Prostate gland (tissue), 2 donors: ENCODE data around the gene MECR. TPM values are rescaled to one million over a fixed set of nuclear protein-coding genes. Genes with fewer than 3 reads are reported as not detected.

ENCODE experiments used
- DNase-seq: peaks from one replicate; pipeline ENCODE4 v3.0.0-alpha.2; 2019; ENCODE audit warnings: low spot score
- H3K27ac ChIP-seq, 2 donors: fragments of 200-600 bp; sonication (generic); 2 replicates each; pipeline ENCODE4 v1.5.1; 2017 to 2019
- H3K27me3 ChIP-seq: fragments of 200-600 bp; sonication (generic); replicated peaks from 2 replicates; pipeline ENCODE4 v1.5.1; 2019; ENCODE audit not compliant: insufficient read depth
- H3K36me3 ChIP-seq, 2 donors: fragments of 200-600 bp; sonication (generic); 1 replicate in 1 of 2; 2 replicates in 1 of 2; pipeline versions ENCODE4 v1.5.1 to v1.8.1; 2017 to 2019
- H3K4me1 ChIP-seq: fragments of 200-600 bp; sonication (generic); replicated peaks from 2 replicates; pipeline ENCODE4 v1.5.1; 2019
- H3K4me3 ChIP-seq, 2 donors: fragments of 200-600 bp; sonication (generic); 2 replicates each; pipeline ENCODE4 v1.5.1; 2017 to 2019
- H3K9me3 ChIP-seq: fragments of 200-600 bp; sonication (generic); 2 replicates; pipeline ENCODE4 v1.5.1; 2017
- POLR2A ChIP-seq: fragments of 450-650 bp; IDR thresholded peaks from one replicate; pipeline ENCODE4 v1.6.1; 2016; ENCODE audit warnings: antibody characterized with exemption, mild to moderate bottlenecking
- POLR2AphosphoS5 ChIP-seq: sonication (generic); formaldehyde crosslinking; IDR thresholded peaks from one replicate; pipeline ENCODE4 v1.6.1; 2017; ENCODE audit warnings: antibody characterized with exemption
- WGBS: methylation state at CpG from one replicate; pipeline ENCODE4 v1.1.5; 2018; 5-methylcytosine and 5-hydroxymethylcytosine counted together
- intact Hi-C: fragments of 100-400 bp; cut with DNase I; formaldehyde crosslinking; loops from one replicate; pipeline ENCODE4 v1.14.2; 2022
- total RNA-seq, 2 donors: library from RNA; depleted of rRNA; stranded (reverse); fragments of >200 nt; gene quantifications; one replicate each; pipeline ENCODE4 v1.1.0, GENCODE V29; 2016
- TF ChIP-seq, protein P1 (sequence below), 4 experiments: fragments of 200-600 bp in 2 of 4; fragments of 450-650 bp in 2 of 4; sonication (generic) in 2 of 4; IDR thresholded peaks; 1 replicate in 3 of 4; 2 replicates in 1 of 4; pipeline ENCODE4 v1.5.1; 2016 to 2019; ENCODE audit warnings: antibody characterized with exemption in 4 of 4, mild to moderate bottlenecking in 2 of 4, moderate library complexity in 2 of 4

Gene MECR
- total RNA-seq, 2 donors from 2014 or later = 17.7 to 49.3 TPM

DNA sequence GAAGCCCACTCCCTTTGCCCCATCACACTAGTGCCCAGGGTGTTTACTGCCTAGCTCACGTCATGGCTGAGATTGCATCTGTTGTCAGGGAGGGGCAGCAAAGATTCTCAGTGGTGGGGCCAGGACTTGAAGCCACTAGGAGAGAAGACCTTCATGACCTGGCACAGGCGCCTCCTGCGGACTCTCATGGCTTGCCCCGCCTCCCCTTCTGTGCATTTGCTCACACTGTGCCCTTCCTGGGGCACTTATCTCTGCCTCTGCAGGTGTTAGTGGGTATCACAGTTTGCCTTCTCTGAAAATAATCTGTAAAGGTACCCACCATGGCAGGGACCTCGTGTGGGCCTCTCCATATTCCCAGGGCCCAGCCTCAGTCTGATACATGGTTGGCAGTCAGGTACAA is 25.7 kb upstream of the MECR start:
- no peak for DNase-seq
- Histone ChIP-seq H3K4me1 (no peaks in the 10 kb centered on the region), H3K4me3 (no peak overlapping the region), H3K36me3 (no peaks in the 10 kb centered on the region), H3K9me3 (no peaks in the 10 kb centered on the region), H3K27ac (no peak overlapping the region), H3K27me3 (no peaks in the 10 kb centered on the region)
- WGBS = 81% methylated on average over 5 of the region's 5 CpGs
- intact Hi-C loops = no loop called here
- TF ChIP-seq POLR2AphosphoS5 (no peak), POLR2A (no peak)
- TF ChIP-seq, protein P1, sequence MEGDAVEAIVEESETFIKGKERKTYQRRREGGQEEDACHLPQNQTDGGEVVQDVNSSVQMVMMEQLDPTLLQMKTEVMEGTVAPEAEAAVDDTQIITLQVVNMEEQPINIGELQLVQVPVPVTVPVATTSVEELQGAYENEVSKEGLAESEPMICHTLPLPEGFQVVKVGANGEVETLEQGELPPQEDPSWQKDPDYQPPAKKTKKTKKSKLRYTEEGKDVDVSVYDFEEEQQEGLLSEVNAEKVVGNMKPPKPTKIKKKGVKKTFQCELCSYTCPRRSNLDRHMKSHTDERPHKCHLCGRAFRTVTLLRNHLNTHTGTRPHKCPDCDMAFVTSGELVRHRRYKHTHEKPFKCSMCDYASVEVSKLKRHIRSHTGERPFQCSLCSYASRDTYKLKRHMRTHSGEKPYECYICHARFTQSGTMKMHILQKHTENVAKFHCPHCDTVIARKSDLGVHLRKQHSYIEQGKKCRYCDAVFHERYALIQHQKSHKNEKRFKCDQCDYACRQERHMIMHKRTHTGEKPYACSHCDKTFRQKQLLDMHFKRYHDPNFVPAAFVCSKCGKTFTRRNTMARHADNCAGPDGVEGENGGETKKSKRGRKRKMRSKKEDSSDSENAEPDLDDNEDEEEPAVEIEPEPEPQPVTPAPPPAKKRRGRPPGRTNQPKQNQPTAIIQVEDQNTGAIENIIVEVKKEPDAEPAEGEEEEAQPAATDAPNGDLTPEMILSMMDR (IDR thresholded peaks at IDR 0.05) = no peak

DNA sequence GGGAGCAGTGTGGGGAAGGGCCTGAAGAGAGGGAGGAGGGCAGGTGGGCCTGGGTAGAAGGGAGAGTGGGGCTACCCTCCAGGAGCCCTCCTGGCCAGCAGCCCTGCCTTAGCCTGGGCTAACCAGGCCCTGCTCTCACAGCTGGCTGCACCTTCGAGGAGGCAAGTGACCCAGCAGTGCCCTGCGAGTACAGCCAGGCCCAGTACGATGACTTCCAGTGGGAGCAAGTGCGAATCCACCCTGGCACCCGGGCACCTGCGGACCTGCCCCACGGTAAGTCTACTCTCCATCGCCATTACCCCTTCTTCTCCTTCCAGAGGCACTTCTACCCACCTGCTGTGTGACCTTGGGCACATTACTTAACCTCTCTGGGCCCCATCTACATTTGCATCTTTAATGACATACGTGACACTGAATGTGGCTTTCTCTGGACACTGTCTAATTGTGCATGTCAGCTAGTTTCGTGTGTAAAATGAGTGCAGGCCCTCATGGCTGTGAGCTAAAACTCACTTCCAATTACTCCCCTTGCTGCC is 24.5 kb upstream of the MECR start:
- H3K36me3 ChIP-seq = no peaks in the 10 kb centered on the region
- WGBS = 93% methylated on average over 10 of the region's 10 CpGs
- H3K9me3 ChIP-seq = no peaks in the 10 kb centered on the region
- no peak for DNase-seq
- H3K27me3 ChIP-seq = no peaks in the 10 kb centered on the region
- intact Hi-C loops = no loop called here
- no peaks in the 10 kb centered on the region for H3K4me1 ChIP-seq
- no peak overlapping the region for H3K4me3 ChIP-seq
- TF ChIP-seq POLR2A (no peak), POLR2AphosphoS5 (no peak)
- TF ChIP-seq, protein P1 (IDR thresholded peaks at IDR 0.05) = no peak
- H3K27ac ChIP-seq = no peak overlapping the region

DNA sequence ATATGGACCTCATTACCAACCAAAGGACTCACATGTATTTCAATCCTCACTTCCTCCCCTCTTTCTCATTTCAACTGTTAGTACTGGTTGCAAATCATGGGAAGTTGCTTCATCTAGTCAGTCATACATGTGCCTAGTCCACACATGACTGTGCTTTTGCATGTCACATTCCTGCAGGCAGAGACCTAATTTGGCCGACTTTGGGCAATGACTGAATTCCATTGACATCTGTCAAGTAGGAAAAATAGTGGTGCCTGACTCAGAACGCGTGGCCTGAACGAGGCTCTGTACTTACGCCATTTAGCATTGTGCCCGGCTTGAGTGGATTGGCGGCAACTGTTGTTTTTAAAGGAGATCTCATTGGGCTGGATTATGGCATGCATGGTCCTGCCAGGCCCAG is 23.6 kb upstream of the MECR start:
- no peaks in the 10 kb centered on the region for H3K9me3 ChIP-seq
- DNase-seq = no peak
- no peak overlapping the region for H3K27ac ChIP-seq
- H3K4me3 ChIP-seq = no peak overlapping the region
- no peaks in the 10 kb centered on the region for H3K36me3 ChIP-seq
- H3K4me1 ChIP-seq = no peaks in the 10 kb centered on the region
- intact Hi-C loops = no loop called here
- 85% methylated on average over 7 of the region's 7 CpGs for WGBS
- H3K27me3 ChIP-seq = no peaks in the 10 kb centered on the region
- TF ChIP-seq POLR2A (no peak), POLR2AphosphoS5 (no peak)
- TF ChIP-seq, protein P1 (IDR thresholded peaks at IDR 0.05) = no peak

DNA sequence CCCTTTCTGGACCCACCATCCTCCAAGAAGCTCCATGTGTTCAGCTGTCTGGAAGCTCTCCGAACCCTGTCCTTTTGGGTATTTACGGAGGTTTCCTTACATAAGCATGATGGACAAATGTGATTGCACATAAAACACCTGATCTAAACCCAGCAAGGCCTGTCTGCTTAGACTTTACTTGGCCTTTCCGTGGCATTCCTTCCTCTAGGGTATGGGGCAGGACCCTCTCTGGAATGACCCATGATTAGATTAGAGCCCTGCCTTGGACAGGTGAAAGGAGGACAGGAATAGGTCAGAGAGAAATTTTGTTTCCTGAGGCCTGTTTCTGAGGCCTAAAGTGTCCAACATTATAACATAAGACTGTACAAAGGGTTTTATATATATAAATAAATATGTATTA is 22.4 kb upstream of the MECR start:
- intact Hi-C loops = no loop called here
- Histone ChIP-seq H3K9me3 (no peaks in the 10 kb centered on the region), H3K27me3 (no peaks in the 10 kb centered on the region), H3K4me1 (no peaks in the 10 kb centered on the region), H3K27ac (no peak overlapping the region), H3K4me3 (no peak overlapping the region), H3K36me3 (no peaks in the 10 kb centered on the region)
- 88% methylated on average over 3 of the region's 3 CpGs for WGBS
- DNase-seq = no peak
- TF ChIP-seq, protein P1 (IDR thresholded peaks at IDR 0.05) = no peak
- TF ChIP-seq POLR2A = no peak
- TF ChIP-seq POLR2AphosphoS5 = no peak
